Neuron (in vitro differentiated cells): ENCODE measurements around the gene HOXD1.
A peak's percentile ranks its signal among the peaks of the same experiment; 100 is the strongest.

Experiments used
- H2AFZ ChIP-seq: one replicate; pipeline ENCODE4 v1.6.1; 2013; ENCODE audit warnings: low read depth, mild to moderate bottlenecking, inconsistent platforms, low read length, moderate library complexity
- H3K27me3 ChIP-seq: one replicate; pipeline ENCODE4 v1.6.1; 2013; ENCODE audit warnings: low read length; ENCODE audit not compliant: insufficient read depth
- H3K36me3 ChIP-seq: one replicate; pipeline ENCODE4 v1.6.1; 2013; ENCODE audit warnings: low read length; ENCODE audit not compliant: insufficient read depth
- H3K4me1 ChIP-seq: one replicate; pipeline ENCODE4 v1.6.1; 2013; ENCODE audit warnings: low read length; ENCODE audit not compliant: insufficient read depth
- H3K4me3 ChIP-seq: 2 replicates; pipeline ENCODE4 v1.5.1; 2013; ENCODE audit warnings: mild to moderate bottlenecking, low read length, moderate library complexity
- H3K9me3 ChIP-seq: one replicate; pipeline ENCODE4 v1.6.1; 2013; ENCODE audit warnings: low read length

The HOXD1 gene

DNA sequence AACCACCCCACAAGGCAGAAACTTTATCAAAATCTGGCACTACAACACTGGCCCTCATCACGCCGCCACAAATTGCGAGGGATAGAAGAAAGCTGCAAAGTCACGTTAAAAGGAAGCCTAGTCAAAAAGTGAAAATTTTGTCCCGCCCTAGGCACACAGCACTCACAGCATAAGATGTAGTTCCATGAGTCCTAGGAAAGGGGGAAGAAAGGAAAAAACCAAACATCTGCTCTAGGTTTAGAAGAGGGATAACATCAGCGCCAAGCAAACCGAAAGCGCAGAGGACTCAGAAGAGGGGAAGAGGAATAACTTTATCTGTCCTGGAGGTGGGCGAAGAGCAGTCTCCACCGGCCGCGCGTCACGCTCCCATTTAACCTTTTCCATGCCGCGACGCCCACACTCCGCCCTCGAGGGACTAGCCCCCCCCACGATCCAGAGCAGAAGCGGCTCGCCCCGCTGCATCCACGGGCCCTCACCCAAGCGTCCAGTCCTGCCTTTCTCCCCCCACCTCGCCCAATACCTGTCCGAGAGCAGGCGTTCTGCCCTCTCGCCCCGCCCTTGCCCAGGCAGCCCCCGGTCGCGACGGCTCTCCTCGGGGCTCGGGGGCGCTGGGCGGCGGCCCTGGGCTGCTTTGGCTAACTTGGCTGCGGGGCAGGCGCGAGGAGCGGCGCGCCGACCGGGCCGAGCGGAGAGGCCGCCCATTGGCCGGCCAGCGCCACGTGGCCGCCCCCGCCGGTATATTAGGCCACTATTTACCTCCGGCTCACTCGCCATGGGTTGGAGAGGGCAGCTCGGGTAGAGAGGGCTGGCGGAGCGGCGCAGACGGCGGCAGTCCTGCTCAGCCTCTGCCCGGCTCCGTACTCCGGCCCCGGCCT, at the start of gene HOXD1:
Gene HOXD1, plus strand, starts transcription at position 770 of the 875 bp plus-strand sequence. CDS start 134 bp downstream, outside the sequence.
- Histone ChIP-seq H3K27me3 (peaks cover 89% of the 10 kb centered on the region), H3K9me3 (peaks cover 3% of the 10 kb centered on the region), H3K4me1 (no peaks in the 10 kb centered on the region), H3K36me3 (no peaks in the 10 kb centered on the region), H2AFZ (peak within 1 kb of the TSS; percentile 54), H3K4me3 (no peak within 1 kb of the TSS)

DNA sequence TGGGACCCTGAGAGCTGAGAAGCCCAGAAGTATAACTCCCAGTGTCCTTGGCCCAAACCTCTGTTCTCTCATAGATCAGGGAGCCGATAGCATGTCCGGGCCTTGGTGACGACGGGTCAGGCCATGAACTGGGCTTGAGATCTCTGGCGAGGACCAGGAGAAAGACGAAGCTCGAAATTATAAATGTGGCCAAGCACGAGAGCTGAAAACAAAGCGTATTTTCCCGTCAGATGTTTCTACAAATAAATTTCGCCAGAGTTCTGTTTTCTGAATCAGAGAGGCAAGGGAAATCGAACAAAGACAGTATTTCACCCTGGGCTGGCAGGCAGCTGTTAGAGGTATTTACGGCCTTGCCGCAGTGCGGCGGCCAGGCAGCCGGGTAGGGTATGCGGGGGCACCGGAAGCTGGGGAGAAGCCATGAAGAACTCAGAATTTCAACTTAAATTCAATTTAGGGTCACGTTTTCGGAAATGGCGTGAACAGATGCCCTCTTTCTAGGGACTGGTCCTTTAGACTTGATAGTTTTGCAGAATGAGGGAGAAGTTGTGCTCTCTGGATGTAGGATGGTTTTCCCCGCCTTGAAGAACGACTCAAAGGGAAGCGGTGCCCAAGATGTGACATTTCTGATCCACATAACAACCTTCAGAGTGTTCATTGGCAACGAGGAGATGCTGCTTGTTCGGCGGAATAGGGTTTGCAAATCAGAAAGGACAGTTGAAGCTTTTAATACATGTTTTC, 49.4 kb upstream of the HOXD1 start:
- Histone ChIP-seq H2AFZ (no peak overlapping the region), H3K9me3 (peaks cover 12% of the 10 kb centered on the region), H3K27me3 (peaks cover 92% of the 10 kb centered on the region), H3K36me3 (no peaks in the 10 kb centered on the region), H3K4me1 (no peaks in the 10 kb centered on the region), H3K4me3 (no peak overlapping the region)

DNA sequence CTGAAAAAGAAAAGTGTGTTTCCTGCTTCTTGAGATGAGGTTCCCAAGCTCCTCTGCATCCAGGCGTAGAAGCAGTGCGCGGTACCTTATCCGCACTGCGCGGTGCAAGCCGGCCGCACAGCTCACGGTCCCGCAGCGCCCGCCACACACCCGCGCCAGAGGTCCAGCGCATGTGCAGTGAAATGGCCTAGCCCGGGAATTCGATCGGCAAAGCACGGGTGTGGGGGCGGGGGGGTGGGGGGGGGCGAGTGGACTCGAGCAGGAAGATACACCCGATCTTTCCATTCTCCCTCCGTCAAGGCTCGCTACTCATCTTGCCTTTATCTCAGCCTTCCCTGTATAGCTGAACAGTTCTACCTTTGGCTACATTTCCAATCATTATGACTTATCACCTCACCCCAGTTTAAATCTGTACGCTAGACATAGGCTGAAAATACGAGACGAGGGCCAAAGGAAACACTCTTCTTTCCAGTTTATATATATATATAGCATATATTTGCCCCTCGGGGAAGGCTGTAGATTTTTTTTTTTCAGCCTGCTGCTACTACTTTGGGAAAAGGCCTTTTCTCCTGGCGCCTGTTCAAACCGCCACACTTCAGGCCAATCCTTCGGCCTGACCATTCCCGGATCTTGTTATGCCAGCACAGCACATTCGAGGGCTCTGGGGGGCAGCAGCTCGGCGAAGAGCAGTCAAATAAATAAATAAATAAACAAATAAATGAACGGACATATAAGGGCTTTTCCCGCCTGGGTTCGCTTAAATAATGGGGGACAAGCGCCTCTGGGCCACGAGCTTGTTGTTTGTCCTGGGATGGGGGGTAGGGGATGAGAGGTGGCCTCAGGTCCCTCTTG, 48.6 kb upstream of the HOXD1 start:
- no peaks in the 10 kb centered on the region for H3K4me1 ChIP-seq
- no peaks in the 10 kb centered on the region for H3K36me3 ChIP-seq
- peak overlapping the region; percentile 43 for H3K4me3 ChIP-seq
- H3K9me3 ChIP-seq: peaks cover 12% of the 10 kb centered on the region
- peaks cover 88% of the 10 kb centered on the region for H3K27me3 ChIP-seq
- no peak overlapping the region for H2AFZ ChIP-seq

DNA sequence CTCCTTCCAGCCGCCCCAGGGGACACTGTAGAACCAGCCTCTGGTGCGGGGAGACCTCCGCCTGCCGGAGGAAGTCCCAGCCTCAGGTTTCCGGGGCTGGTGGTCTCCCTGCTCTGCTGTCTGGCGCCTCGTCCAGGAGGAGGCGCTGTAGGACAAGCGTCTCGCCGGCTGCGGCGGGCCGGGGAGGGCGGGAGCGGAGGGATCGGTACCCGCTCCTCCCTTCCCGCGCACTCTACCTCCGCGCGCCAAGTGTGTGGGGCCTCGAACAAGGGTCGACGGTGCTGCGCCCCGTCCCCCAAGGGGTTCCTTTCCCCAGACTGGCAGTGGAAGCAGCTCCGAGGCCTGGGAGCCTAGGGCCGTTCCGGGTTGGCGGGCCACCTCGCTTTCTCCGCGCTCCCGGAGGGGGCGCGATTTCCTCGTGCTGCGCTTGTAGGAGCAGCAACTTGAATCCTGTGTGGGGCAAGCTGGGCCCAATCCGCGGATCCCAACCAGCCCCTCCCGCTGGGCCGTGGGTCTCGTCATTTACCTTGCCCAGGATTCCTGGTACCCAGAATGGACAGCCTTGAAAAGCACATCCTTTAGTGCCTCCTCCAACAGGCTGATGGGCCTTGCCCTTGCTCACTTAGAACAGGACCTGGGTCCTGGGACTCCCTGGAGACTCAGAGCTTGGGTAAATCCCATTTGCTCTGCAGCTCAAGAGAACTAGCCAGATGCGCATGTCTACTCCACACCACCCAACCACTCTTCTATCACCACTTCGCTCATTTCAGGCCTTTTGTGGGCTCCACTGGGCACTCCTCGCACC, 47.8 kb upstream of the HOXD1 start:
- Histone ChIP-seq H3K4me1 (no peaks in the 10 kb centered on the region), H2AFZ (no peak overlapping the region), H3K27me3 (peaks cover 88% of the 10 kb centered on the region), H3K36me3 (no peaks in the 10 kb centered on the region), H3K4me3 (peak overlapping the region; percentile 43), H3K9me3 (peaks cover 11% of the 10 kb centered on the region)

DNA sequence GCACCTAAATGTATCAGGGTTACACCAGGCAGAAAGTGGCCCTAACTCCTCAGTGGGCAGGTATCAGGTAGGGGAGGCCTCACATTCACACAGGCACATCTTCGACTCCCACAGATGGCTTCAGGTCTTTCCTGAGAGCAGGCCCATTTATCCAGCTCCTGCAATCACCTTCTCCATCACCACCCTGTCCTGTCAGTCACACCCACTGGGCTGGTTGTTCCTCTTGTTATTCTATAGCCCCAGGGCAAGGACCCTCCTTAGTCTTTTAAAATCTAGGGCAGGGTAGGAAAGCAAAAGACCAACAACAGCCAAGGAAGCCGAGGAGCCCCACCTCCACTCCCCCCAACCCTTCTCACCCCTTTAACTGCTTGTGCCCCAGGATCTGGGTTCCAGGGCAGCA, 46.2 kb upstream of the HOXD1 start:
- no peaks in the 10 kb centered on the region for H3K4me1 ChIP-seq
- no peak overlapping the region for H2AFZ ChIP-seq
- H3K27me3 ChIP-seq: peaks cover 88% of the 10 kb centered on the region
- H3K36me3 ChIP-seq: no peaks in the 10 kb centered on the region
- no peak overlapping the region for H3K4me3 ChIP-seq
- peaks cover 9% of the 10 kb centered on the region for H3K9me3 ChIP-seq

DNA sequence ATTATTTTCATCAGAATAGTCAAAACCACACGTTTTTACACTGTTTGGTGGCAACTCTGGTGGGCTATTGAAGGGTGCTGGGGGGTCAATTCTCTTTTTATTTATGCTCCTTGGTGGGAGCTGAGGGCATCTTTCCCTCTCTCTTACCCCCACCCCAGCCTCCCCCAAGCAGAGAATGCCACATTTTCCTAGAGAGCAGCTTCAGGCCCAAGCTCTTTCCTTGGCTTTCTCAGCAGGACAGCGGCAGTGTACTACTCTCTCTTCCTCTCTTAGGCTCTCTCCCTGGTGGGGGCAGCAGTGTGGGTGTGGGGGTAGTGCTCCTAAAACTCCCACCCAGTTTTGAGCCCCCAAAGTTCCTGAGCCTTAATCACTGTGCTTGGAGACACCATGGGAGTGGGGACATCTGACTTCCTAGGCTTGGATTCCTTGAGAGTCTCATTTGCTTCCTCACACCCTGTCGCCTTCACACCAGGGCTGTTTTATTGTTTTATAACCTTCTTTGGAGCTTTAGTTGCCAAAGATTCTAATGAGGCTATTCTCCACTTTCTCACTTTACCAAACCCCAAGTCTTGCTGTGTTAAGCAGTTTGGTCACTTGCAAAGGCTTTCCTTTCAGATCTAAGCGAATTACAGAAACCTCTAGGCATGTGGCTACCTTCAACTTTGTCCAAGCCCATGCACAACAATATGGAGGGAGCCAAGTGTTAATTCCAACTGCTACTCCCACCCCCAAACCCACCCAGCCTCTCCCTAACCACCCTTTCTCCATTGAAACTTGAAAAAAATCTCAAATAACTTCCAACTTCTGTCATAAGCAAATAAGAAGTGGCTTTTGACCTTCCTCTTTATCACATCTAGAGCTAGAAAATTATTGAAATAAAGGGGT, 43.1 kb upstream of the HOXD1 start:
- H2AFZ ChIP-seq: no peak overlapping the region
- H3K27me3 ChIP-seq: peaks cover 88% of the 10 kb centered on the region

DNA sequence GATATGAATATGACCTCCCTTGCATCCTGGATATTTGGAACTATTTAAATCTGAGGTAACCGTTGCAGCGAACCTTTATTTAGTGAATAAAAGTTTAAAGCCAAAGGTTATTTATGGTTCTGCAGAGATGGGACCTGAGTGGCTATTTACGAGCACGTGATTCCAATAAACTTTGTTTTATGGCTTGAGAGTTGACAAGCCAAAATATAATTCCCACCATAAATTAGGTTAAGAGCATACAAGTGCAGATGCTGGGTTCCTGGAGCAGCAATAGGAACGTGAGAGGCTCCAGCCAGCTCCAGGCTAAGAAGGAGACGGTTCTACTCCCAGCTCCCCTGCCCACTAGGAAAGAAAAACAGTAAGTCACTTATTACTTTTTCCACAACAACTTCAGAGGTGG, 42.4 kb upstream of the HOXD1 start:
- H3K4me1 ChIP-seq: no peaks in the 10 kb centered on the region
- H3K36me3 ChIP-seq: no peaks in the 10 kb centered on the region
- no peak overlapping the region for H3K4me3 ChIP-seq
- peaks cover 91% of the 10 kb centered on the region for H3K27me3 ChIP-seq
- no peak overlapping the region for H2AFZ ChIP-seq
- H3K9me3 ChIP-seq: no peaks in the 10 kb centered on the region

More for the DNA sequence above, 43.1 kb upstream of the HOXD1 start:
- Histone ChIP-seq H3K4me1 (no peaks in the 10 kb centered on the region), H3K4me3 (no peak overlapping the region), H3K9me3 (no peaks in the 10 kb centered on the region), H3K36me3 (no peaks in the 10 kb centered on the region)

DNA sequence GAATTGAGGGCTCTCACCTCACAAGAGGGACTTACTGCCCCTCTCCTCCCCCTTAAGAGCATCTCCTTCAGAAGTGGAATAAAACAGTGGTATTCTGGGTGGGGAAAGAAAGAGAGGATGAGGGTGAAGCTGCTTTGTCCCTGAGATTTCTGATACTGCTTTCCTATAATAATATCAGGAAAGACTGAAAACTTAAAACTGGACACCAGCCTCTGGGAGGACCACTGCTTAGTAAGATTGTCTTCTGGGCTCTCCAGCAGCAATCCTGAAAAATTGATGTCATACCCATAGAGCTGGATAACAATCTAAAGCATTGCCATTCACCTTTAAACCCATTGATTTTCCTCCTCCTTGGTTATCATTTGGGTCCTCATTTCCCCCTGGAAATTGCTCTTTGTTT, 41.8 kb upstream of the HOXD1 start:
- no peaks in the 10 kb centered on the region for H3K36me3 ChIP-seq
- no peaks in the 10 kb centered on the region for H3K4me1 ChIP-seq
- no peak overlapping the region for H3K4me3 ChIP-seq
- H3K9me3 ChIP-seq: no peaks in the 10 kb centered on the region
- peaks cover 91% of the 10 kb centered on the region for H3K27me3 ChIP-seq
- H2AFZ ChIP-seq: no peak overlapping the region

DNA sequence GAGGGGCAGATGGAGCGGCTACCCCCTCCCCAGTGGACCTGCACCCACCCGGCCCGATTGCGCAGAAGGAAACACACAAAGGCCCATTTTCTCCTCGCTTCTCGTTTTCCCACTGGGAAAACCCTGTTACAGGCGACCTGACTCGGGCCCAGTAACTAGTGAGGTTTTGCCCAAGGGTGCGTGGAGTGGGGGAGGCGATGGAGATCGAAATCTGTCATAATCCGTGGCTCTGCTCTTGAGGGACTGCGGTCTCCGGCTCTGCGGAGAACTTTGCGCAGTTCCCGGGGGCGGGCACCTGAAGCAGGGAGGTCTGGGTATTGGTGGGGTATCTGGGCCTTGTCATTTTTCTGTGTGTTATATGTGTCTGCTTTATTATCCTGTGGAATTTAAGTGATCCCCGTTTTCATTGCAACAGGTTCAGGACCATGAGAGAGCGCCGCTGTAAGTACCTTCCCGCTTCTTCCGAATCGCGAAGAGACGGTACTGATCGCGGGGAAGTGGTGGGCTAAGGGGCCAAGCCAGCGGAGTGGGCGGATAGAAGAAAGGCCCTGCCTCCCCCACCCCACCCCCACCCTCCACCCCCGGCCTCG, 41.2 kb upstream of the HOXD1 start:
- Histone ChIP-seq H3K27me3 (peaks cover 92% of the 10 kb centered on the region), H3K9me3 (no peaks in the 10 kb centered on the region), H3K4me3 (no peak overlapping the region), H3K36me3 (no peaks in the 10 kb centered on the region), H3K4me1 (no peaks in the 10 kb centered on the region), H2AFZ (no peak overlapping the region)

DNA sequence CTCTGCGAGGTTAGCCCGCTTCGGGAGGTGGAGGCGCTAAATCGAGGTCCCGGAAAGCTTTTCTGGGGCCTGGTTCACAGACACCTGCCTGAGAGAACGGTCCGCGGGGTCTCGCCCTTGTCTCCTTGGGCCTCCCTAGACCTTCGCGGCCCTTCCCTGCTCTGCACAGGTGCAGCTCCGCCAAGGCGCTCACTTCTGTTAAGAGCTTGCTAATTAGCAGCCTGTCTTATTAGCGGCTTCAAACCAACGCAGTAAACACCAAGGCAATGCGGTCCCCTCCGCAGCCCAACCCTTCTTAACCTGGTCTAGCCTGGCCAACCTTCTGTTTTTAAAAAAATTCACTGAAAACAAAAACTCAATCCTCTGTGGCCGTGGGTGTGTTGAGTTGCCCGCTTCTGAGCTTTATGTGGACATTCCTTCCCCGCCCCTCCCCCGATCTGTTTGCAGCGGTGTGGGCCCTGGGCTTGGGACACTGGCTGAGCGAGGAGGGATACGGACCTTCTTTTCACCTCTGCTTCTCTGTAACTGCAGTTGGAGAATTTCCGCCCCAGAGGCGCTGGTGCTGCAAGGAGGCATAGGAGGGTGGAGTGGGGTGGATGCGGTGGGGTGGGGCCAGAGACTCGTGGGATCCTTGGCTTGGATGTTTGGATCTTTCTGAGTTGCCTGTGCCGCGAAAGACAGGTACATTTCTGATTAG, 40.5 kb upstream of the HOXD1 start:
- H3K4me1 ChIP-seq: no peaks in the 10 kb centered on the region
- no peaks in the 10 kb centered on the region for H3K36me3 ChIP-seq
- no peak overlapping the region for H3K4me3 ChIP-seq
- peaks cover 92% of the 10 kb centered on the region for H3K27me3 ChIP-seq
- H2AFZ ChIP-seq: no peak overlapping the region
- H3K9me3 ChIP-seq: no peaks in the 10 kb centered on the region
